Mesendoderm (in vitro differentiated cells): Measurements from ENCODE around the gene STAC.

ENCODE experiments used
- DNase-seq: peaks from one replicate; pipeline ENCODE4 v3.0.0; 2013
- H2AK5ac ChIP-seq: 2 replicates; pipeline ENCODE4 v1.6.1; 2013; ENCODE audit warnings: low read length, inconsistent platforms
- H2BK120ac ChIP-seq: 2 replicates; pipeline ENCODE4 v1.6.1; 2013; ENCODE audit warnings: low read depth, mild to moderate bottlenecking, low read length, moderate library complexity, mixed read lengths
- H2BK15ac ChIP-seq: replicated peaks from 2 replicates; pipeline ENCODE4 v1.6.1; 2013; ENCODE audit warnings: low read depth, mild to moderate bottlenecking, moderate library complexity
- H2BK5ac ChIP-seq: 2 replicates; pipeline ENCODE4 v1.6.1; 2013; ENCODE audit warnings: low read length, inconsistent platforms
- H3K18ac ChIP-seq: 2 replicates; pipeline ENCODE4 v1.6.1; 2013; ENCODE audit warnings: mild to moderate bottlenecking, low read length, mixed read lengths
- H3K23ac ChIP-seq: one replicate; pipeline ENCODE4 v1.6.1; 2013; ENCODE audit warnings: low read length
- H3K27ac ChIP-seq: 2 replicates; pipeline ENCODE4 v1.5.1; 2013; ENCODE audit warnings: low read depth, mild to moderate bottlenecking, inconsistent platforms, low read length, moderate library complexity
- H3K27me3 ChIP-seq: 2 replicates; pipeline ENCODE4 v1.6.1; 2013; ENCODE audit warnings: low read length, control low read depth, mild to moderate bottlenecking, inconsistent platforms; ENCODE audit not compliant: insufficient read depth, poor library complexity
- H3K36me3 ChIP-seq: 2 replicates; pipeline ENCODE4 v1.6.1; 2013; ENCODE audit warnings: low read length, inconsistent platforms; ENCODE audit not compliant: control insufficient read depth, insufficient read depth
- H3K4ac ChIP-seq: one replicate; pipeline ENCODE4 v1.6.1; 2013; ENCODE audit warnings: low read depth, mild to moderate bottlenecking, low read length, moderate library complexity
- H3K4me1 ChIP-seq: 2 replicates; pipeline ENCODE4 v1.6.1; 2013; ENCODE audit warnings: low read depth, low read length, inconsistent platforms; ENCODE audit not compliant: control insufficient read depth
- H3K4me2 ChIP-seq: 2 replicates; pipeline ENCODE4 v1.6.1; 2013; ENCODE audit warnings: low read length
- H3K4me3 ChIP-seq: 2 replicates; pipeline ENCODE4 v1.5.1; 2013; ENCODE audit warnings: mild to moderate bottlenecking, low read length
- H3K56ac ChIP-seq: one replicate; pipeline ENCODE4 v1.6.1; 2013; ENCODE audit warnings: low read length
- H3K79me1 ChIP-seq: 2 replicates; pipeline ENCODE4 v1.6.1; 2013; ENCODE audit warnings: low read length, inconsistent platforms
- H3K79me2 ChIP-seq: 2 replicates; pipeline ENCODE4 v1.6.1; 2013; ENCODE audit warnings: mild to moderate bottlenecking, low read length; ENCODE audit not compliant: control insufficient read depth, insufficient read depth
- H3K9ac ChIP-seq: 2 replicates; pipeline ENCODE4 v1.6.1; 2013; ENCODE audit warnings: low read length, inconsistent platforms
- H4K5ac ChIP-seq: one replicate; pipeline ENCODE4 v1.6.1; 2013; ENCODE audit warnings: low read length
- H4K8ac ChIP-seq: one replicate; pipeline ENCODE4 v1.6.1; 2013; ENCODE audit warnings: low read depth, mild to moderate bottlenecking, control low read depth, low read length, moderate library complexity
- WGBS: extraction: QIAGEN DNeasy Blood & Tissue Kit; methylation state at CpG from one replicate; pipeline ENCODE4 v1.1.7; 2013; ENCODE audit warnings: low lambda C conversion rate, missing lambda C conversion rate; ENCODE audit not compliant: insufficient coverage; ENCODE audit errors: extremely low coverage; 5-methylcytosine and 5-hydroxymethylcytosine counted together

STAC gene

GRCh38 chr3:36595511-36595910 lies 215.2 kb downstream of the STAC start:
- Histone ChIP-seq H3K4me3 (no peak overlapping the region), H3K4ac (no peak overlapping the region), H2BK15ac (no peak overlapping the region), H4K8ac (no peak overlapping the region), H3K4me2 (no peak overlapping the region), H3K56ac (no peak overlapping the region), H3K79me1 (no peaks in the 10 kb centered on the region), H2BK5ac (no peak overlapping the region), H2AK5ac (no peak overlapping the region), H3K4me1 (no peaks in the 10 kb centered on the region), H3K9ac (no peak overlapping the region), H3K18ac (no peak overlapping the region), H3K27me3 (no peaks in the 10 kb centered on the region), H3K36me3 (no peaks in the 10 kb centered on the region), H3K79me2 (no peaks in the 10 kb centered on the region), H3K23ac (no peak overlapping the region), H4K5ac (no peak overlapping the region), H3K27ac (no peak overlapping the region), H2BK120ac (no peak overlapping the region)
- no CpG with 5 or more reads among the region's 1 CpG for WGBS
- no peak for DNase-seq

DNA sequence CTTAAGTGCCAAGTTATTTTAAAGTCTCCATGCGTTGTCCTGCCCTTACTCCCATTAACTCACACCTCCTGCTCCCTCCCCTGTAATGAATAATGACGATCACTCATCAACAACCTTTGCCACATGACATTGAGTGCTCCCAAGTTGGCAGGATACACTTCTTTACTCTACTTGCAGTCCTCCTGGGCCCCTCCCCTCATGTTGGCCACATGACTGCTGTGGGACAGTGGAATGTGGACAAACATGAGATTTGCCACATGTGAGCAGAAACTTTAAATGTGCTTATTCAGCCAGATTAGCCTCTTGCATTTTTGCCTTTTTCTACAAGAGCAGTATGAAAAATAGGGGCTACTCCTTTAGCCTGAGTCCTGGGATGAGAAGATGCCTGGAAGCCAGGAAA lies 216.1 kb downstream of the STAC start:
- no peak overlapping the region for H3K18ac ChIP-seq
- H3K79me1 ChIP-seq = no peaks in the 10 kb centered on the region
- no peaks in the 10 kb centered on the region for H3K36me3 ChIP-seq
- DNase-seq = no peak
- no peak overlapping the region for H3K4ac ChIP-seq
- H3K9ac ChIP-seq = no peak overlapping the region
- no peak overlapping the region for H3K4me2 ChIP-seq
- WGBS = no CpG with 5 or more reads among the region's 2 CpGs
- H3K27ac ChIP-seq = no peak overlapping the region
- no peak overlapping the region for H4K8ac ChIP-seq
- no peaks in the 10 kb centered on the region for H3K79me2 ChIP-seq
- H2BK5ac ChIP-seq = no peak overlapping the region
- H3K56ac ChIP-seq = no peak overlapping the region
- no peak overlapping the region for H2AK5ac ChIP-seq
- H3K27me3 ChIP-seq = no peaks in the 10 kb centered on the region
- H3K4me1 ChIP-seq = no peaks in the 10 kb centered on the region
- H3K23ac ChIP-seq = no peak overlapping the region
- no peak overlapping the region for H2BK15ac ChIP-seq
- no peak overlapping the region for H4K5ac ChIP-seq
- H2BK120ac ChIP-seq = no peak overlapping the region
- no peak overlapping the region for H3K4me3 ChIP-seq

- Histone ChIP-seq H3K27me3 (no peaks in the 10 kb centered on the region), H3K4me1 (no peaks in the 10 kb centered on the region), H3K23ac (no peak overlapping the region), H3K4me3 (no peak overlapping the region), H4K5ac (no peak overlapping the region), H3K79me2 (no peaks in the 10 kb centered on the region), H2BK5ac (no peak overlapping the region), H4K8ac (no peak overlapping the region), H2AK5ac (no peak overlapping the region), H2BK120ac (no peak overlapping the region), H3K4ac (no peak overlapping the region), H3K79me1 (no peaks in the 10 kb centered on the region), H3K9ac (no peak overlapping the region), H3K4me2 (no peak overlapping the region), H3K56ac (no peak overlapping the region), H2BK15ac (no peak overlapping the region), H3K27ac (no peak overlapping the region), H3K36me3 (no peaks in the 10 kb centered on the region), H3K18ac (no peak overlapping the region)
- no CpG with 5 or more reads among the region's 2 CpGs for WGBS
- peak; percentile 31 for DNase-seq
These were observed 217.1 kb downstream of the STAC start for GRCh38 chr3:36597422-36597821.
